ENCODE measurements around the gene ATXN7L1. TPM values are rescaled to one million over a fixed set of nuclear protein-coding genes. Genes with fewer than 3 reads are reported as not detected.

The ATXN7L1 gene
- total and polyA plus RNA-seq, 9 donors: 5.0 to 17.6 (median 11.4) TPM

- TF ChIP-seq EP300 (IDR thresholded peaks at IDR 0.05) (no peak), CTCF (IDR thresholded peaks at IDR 0.05) (no peak)
- Histone ChIP-seq H3K27ac (no peak overlapping the region), H3K27me3 (no peaks in the 10 kb centered on the region), H3K4me3 (no peak overlapping the region), H3K36me3 (no peaks in the 10 kb centered on the region), H3K9me3 (no peaks in the 10 kb centered on the region), H3K4me1 (ENCODE audit: insufficient read depth) (peaks cover 15% of the 10 kb centered on the region)
- WGBS, 3 donors: 93 to 100% (median 97%) methylated on average over 2 of the region's 2 CpGs
- DNase-seq: no peak
- intact Hi-C loops (cut with DNase I): loop anchor here (5.0 to 10.0 kb wide), 5 partner anchors 93 to 396 kb away; partner anchors contain the start of gene ATXN7L1 (in 1 of the 4)
Observed at GRCh38 chr7:105651798-105652197, 224.6 kb downstream of the ATXN7L1 start.

GRCh38 chr7:105650382-105650970 is 225.9 kb downstream of the ATXN7L1 start:
- H3K27me3 ChIP-seq: no peaks in the 10 kb centered on the region
- intact Hi-C loops (cut with DNase I): loop anchor here (5.0 to 10.0 kb wide), 5 partner anchors 94 to 397 kb away; partner anchors contain the start of gene ATXN7L1 (in 1 of the 4)
- no peak overlapping the region for H3K4me3 ChIP-seq
- no peak overlapping the region for H3K27ac ChIP-seq
- no peaks in the 10 kb centered on the region for H3K36me3 ChIP-seq
- H3K4me1 ChIP-seq (ENCODE audit: insufficient read depth): peaks cover 6% of the 10 kb centered on the region
- TF ChIP-seq POLR2A (IDR thresholded peaks at IDR 0.05) (no peak), EP300 (IDR thresholded peaks at IDR 0.05) (no peak), CTCF (IDR thresholded peaks at IDR 0.05) (no peak)
- WGBS, 3 donors: 85 to 98% (median 90%) methylated on average over 2 of the region's 2 CpGs
- DNase-seq: no peak
- H3K9me3 ChIP-seq: no peaks in the 10 kb centered on the region

- Histone ChIP-seq H3K27me3 (no peaks in the 10 kb centered on the region), H3K9me3 (no peaks in the 10 kb centered on the region), H3K36me3 (no peaks in the 10 kb centered on the region), H3K4me3 (no peak overlapping the region), H3K27ac (no peak overlapping the region), H3K4me1 (ENCODE audit: insufficient read depth) (peaks cover 1% of the 10 kb centered on the region)
- WGBS, 3 donors: 57 to 71% (median 65%) methylated on average over 4 of the region's 4 CpGs
- intact Hi-C loops (cut with DNase I): loop anchor here (5.0 to 10.0 kb wide), 5 partner anchors 95 to 397 kb away; partner anchors contain the start of gene ATXN7L1 (in 1 of the 4)
- DNase-seq: no peak
- no peak for TF ChIP-seq CTCF (IDR thresholded peaks at IDR 0.05)
Observed at GRCh38 chr7:105649727-105650381, 226.5 kb downstream of the ATXN7L1 start.

- intact Hi-C loops (cut with DNase I): no loop called here
- 83 to 85% (median 85%) methylated on average over 13 of the region's 13 CpGs for WGBS, 3 donors
- peaks cover 1% of the 10 kb centered on the region for H3K4me1 ChIP-seq (ENCODE audit: insufficient read depth)
- no peak overlapping the region for H3K27ac ChIP-seq
- no peak for DNase-seq
- no peak for TF ChIP-seq EP300 (IDR thresholded peaks at IDR 0.05)
- H3K36me3 ChIP-seq: no peaks in the 10 kb centered on the region
- no peak overlapping the region for H3K4me3 ChIP-seq
- no peaks in the 10 kb centered on the region for H3K27me3 ChIP-seq
- no peaks in the 10 kb centered on the region for H3K9me3 ChIP-seq
Observed at GRCh38 chr7:105648561-105649401, 227.6 kb downstream of the ATXN7L1 start.
